ENCODE measurements around the gene ANKRD44.

Gene ANKRD44

DNA sequence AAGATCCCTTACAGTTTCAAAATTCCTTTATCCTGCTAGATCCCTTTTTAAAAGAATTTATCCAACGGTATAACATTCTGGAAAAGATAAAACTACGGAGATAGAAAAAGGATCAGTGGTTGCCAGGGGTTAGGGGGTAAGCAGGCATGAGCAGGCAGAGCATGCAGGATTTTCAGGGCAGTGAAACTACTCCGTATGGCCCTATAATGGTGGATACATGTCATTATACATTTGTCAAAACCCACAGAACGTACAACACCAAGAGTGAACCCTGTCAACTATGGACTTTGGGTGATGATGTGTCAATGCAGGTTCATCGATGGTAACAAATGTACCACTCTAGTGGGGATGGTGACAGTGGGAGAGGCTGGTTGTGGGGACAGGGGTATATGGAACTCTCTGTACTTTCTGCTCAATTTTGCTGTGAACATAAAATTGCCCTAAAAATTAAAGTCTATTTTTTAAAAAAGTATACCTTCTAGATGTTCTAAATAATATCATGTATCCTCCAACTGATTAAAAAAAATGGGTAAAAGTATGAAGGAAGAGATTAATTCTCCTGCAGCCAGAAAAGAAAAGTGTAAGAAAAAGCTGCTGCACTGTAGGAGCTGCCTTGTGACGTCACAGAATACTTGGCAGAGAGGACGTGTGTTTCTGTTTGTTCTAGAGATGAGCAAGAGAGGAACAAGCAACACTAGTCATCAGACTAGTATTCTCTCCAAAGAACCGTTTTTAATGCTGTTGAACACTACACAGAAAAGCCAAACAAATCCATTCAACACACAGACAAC, 23.6 kb downstream of the ANKRD44 start:
- DNase-seq, result no peak

GRCh38 chr2:197285361-197285760, 25.2 kb downstream of the ANKRD44 start:
- no peak for DNase-seq

GRCh38 chr2:197284956-197285355, 25.6 kb downstream of the ANKRD44 start:
- DNase-seq, result no peak

GRCh38 chr2:197281421-197281820, 29.2 kb downstream of the ANKRD44 start:
- no peak for DNase-seq

DNA sequence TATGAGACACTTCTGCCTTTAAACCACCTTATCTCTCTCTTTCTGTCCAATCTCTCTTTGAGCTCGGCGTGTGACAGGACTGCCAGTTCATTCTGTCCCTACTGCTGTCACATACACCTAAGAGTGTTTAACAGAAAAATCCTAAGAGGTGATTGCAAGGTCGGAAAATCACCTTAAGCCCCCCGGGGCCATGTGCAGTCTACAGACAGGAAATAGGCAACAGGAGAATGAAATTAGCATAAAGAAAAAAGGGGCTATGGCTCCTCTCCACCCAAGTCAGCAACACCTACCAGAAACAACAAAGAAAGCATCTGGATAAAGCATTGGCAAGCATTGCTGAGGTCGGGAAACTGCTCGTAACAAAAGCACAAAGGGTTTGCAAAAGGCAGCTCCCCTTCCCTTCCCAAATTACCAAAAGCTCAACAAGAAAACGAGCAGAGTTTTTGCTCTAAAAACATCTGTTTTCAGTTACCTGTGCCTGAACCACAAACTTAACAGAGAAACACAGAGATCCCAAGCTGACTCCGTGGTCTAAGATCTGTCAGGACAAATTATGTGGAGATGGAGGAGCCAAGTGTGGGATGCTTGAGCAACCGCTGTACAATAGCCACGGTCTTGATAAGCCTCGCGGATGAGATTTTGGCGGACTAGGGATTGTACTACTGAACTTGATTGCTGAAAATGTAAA, 30.4 kb downstream of the ANKRD44 start:
- DNase-seq, result no peak

- DNase-seq, result no peak
Measured at GRCh38 chr2:197278799-197279763, 31.5 kb downstream of the ANKRD44 start.

GRCh38 chr2:197277794-197278193, 32.8 kb downstream of the ANKRD44 start:
- DNase-seq, result no peak

- no peak for DNase-seq
Measured at GRCh38 chr2:197276156-197276555, 34.4 kb downstream of the ANKRD44 start.

GRCh38 chr2:197274937-197275336, 35.6 kb downstream of the ANKRD44 start:
- no peak for DNase-seq

DNA sequence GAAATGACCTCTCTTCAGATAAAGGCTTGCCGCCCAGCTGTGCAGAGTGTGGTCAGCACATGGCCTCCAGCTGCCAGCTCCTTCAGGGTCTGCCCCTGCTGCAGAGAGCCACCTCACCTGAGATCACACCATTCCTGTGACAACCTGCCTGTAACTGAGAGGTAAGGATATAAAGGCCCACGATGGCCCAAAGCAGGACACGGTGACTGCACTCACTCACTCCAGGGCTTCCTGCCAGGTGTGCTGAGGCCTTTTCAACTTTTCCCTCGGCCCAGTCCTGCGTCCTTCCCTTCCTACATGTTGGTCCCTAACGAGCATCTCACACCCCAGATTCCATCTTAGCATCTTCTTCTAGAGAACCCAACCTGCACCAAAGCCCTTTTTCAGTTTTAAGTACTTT, 36.2 kb downstream of the ANKRD44 start:
- DNase-seq, result no peak

- peak in 1 of 2 experiments; percentile 47 for DNase-seq
Measured at GRCh38 chr2:197273485-197273884, 37.1 kb downstream of the ANKRD44 start.

- no peak for DNase-seq
Measured at GRCh38 chr2:197270601-197271000, 40.0 kb downstream of the ANKRD44 start.

GRCh38 chr2:197269815-197270214, 40.8 kb downstream of the ANKRD44 start:
- DNase-seq, result no peak

GRCh38 chr2:197268786-197269584, 41.6 kb downstream of the ANKRD44 start:
- DNase-seq, result no peak

GRCh38 chr2:197266477-197266876, 44.1 kb downstream of the ANKRD44 start:
- DNase-seq, result no peak

DNA sequence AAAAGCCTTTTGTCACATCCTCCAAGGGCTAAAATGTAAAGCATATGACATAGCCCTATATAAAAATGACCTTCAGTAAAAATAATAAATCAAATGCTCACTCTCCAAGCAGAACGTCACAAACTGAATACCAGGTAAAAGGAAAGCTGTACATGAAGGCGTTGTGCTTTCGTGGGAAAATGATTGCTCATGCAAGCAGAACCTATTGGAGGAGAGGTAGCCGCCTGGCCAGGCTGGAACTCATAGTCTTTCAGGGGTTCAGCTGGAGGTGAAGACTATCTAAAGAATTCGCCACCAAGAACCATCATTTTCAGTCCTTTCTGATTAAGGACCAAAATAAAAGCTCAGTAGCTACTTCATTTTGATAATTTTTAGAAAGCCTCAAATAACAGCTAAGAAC, 44.7 kb downstream of the ANKRD44 start:
- DNase-seq, result no peak

DNA sequence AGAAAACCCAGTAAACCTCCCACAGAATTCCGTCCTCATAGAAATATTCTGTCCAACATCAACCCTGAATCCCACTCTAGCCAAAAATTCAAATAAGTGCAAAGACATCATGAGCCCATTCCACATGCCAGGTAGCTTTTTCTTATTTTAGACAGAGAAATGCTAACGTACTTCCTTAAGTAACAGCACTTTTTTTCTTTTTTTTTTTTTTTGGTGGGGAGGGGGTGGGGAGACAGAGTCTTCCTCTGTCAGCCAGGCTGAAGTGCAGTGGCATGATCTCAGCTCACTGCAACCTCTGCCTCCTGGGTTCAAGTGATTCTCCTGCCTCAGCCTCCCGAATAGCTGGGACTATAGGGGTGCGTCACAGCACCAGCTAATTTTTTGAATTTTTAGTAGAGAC, 45.5 kb downstream of the ANKRD44 start:
- no peak for DNase-seq

DNA sequence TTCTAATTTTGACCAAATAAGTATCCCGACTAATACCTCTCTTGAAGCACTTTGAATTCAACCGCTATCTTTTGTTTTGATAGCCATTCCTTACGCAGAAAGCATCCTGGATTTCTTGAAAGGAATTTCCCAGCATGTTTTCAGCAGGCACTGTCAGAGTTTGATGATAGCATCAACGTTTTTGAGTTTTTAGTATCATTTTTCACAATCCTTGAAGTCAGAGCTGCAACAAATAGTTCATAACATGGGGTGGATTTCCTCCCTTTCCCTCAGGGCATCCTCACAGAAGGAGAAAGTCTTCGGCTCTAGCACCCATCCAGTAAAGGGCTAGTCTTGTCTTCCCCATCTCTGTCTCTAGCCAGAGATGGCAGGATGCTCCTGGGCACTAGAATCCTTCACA, 46.2 kb downstream of the ANKRD44 start:
- DNase-seq, result no peak

DNA sequence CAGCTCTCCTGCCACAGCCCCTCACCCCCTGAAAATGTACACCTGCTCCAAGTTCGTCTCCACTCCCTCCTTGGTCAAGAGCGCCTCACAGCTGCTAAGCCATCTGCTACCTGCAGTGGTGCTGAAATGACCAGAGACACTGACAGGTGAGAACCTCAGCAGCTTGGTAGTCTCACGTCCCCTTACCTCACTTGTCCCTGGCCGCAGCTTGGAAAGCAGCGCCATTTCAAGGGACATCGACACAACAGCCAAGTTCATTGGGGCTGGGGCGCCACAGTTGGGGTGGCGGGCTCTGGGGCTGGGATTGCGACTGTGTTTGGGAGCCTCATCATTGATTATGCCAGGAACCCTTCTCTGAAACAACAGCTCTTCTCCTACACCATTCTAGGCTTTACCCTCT, 47.5 kb downstream of the ANKRD44 start:
- no peak for DNase-seq

- DNase-seq, result no peak
Measured at GRCh38 chr2:197261808-197262226, 48.8 kb downstream of the ANKRD44 start.

DNA sequence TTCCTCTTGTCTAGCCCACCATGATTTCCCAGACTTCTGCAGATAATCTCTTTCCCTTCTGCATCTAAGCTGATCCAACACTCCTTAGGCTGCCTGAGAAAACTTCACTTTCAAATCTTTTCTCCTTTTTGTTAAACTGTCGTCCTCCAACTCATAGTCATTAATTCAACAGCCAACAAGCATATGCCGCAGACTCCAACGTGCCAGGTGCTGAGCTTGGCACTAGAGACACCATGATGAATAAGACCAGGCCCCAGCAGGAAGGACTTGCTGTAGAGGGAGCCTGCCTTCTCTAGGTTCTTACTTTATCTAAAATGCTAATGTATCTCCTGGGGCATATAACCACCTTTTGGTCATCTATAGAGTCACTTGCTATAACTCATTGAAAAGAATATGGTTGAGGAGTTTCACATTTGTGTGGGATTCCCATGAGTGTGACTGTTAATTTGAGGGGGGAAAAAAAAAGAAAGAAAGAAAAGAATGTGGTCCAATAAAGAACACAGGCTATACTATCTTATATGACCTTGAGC, 51.0 kb downstream of the ANKRD44 start:
- DNase-seq, result no peak

GRCh38 chr2:197258580-197258979, 52.0 kb downstream of the ANKRD44 start:
- no peak for DNase-seq

Data from NCI-H526 (cell line).